Activated CD4-positive, alpha-beta T cell treated with anti-CD3 and anti-CD28 coated beads, Interleukin-2, amount 10 ng/mL, durations not matched to agents 24 days and 14 days (primary cell): ENCODE results near the gene PPIL6. TPM values are rescaled to one million over a fixed set of nuclear protein-coding genes. Genes with fewer than 3 reads are reported as not detected.
"Not testable (repeated sequence)": the region's sequence is repeated elsewhere in the genome, so short reads cannot be mapped to it uniquely, and the experiment has no call there.

ENCODE experiments used
- DNase-seq: peaks from one replicate; pipeline ENCODE4 v3.0.0; 2022
- H3K27ac Mint-ChIP-seq: one replicate; pipeline ENCODE4 v1.8.0; 2022; ENCODE audit warnings: mild to moderate bottlenecking, mixed read lengths
- H3K27me3 Mint-ChIP-seq: one replicate; pipeline ENCODE4 v1.8.0; 2022; ENCODE audit warnings: mixed read lengths
- H3K36me3 Mint-ChIP-seq: one replicate; pipeline ENCODE4 v1.8.0; 2022; ENCODE audit warnings: low read depth, mild to moderate bottlenecking, mixed read lengths
- H3K4me1 Mint-ChIP-seq: one replicate; pipeline ENCODE4 v1.8.0; 2021; ENCODE audit warnings: mixed read lengths
- H3K4me3 Mint-ChIP-seq: one replicate; pipeline ENCODE4 v1.8.0; 2022; ENCODE audit warnings: mild to moderate bottlenecking, moderate library complexity, mixed read lengths
- H3K9me3 Mint-ChIP-seq: one replicate; pipeline ENCODE4 v1.8.0; 2021; ENCODE audit warnings: mixed read lengths
- intact Hi-C: fragments of 100-400 bp; cut with micrococcal nuclease; formaldehyde crosslinking; loops from one replicate; pipeline ENCODE4 v1.15.1; 2023
- total RNA-seq: library from RNA; stranded (reverse); gene quantifications from 2 replicates; pipeline ENCODE4 v1.2.3, GENCODE V29; 2022

The PPIL6 gene
- total RNA-seq, 1 donor from 2014 or later, result not detected

- Mint-ChIP-seq H3K4me1 (peaks cover 72% of the 10 kb centered on the region), H3K4me3 (no peak overlapping the region), H3K9me3 (no peaks in the 10 kb centered on the region), H3K27ac (peak overlapping the region; percentile 76), H3K27me3 (no peaks in the 10 kb centered on the region), H3K36me3 (peaks cover 84% of the 10 kb centered on the region)
- intact Hi-C loops, result loop anchor here (5.0 kb wide), 1 partner anchor 42 kb away; no protein-coding TSS in a partner anchor
- DNase-seq, result no peak
These were observed 35.2 kb upstream of the PPIL6 start for GRCh38 chr6:109475625-109476024.

GRCh38 chr6:109474995-109475394 is 34.6 kb upstream of the PPIL6 start:
- intact Hi-C loops, result loop anchor here (5.0 kb wide), 1 partner anchor 42 kb away; no protein-coding TSS in a partner anchor
- H3K36me3 Mint-ChIP-seq, result peaks cover 85% of the 10 kb centered on the region
- H3K27me3 Mint-ChIP-seq, result no peaks in the 10 kb centered on the region
- peak overlapping the region; percentile 76 for H3K27ac Mint-ChIP-seq
- DNase-seq, result no peak
- H3K4me1 Mint-ChIP-seq, result peaks cover 70% of the 10 kb centered on the region
- peak overlapping the region; percentile 26 for H3K4me3 Mint-ChIP-seq
- no peaks in the 10 kb centered on the region for H3K9me3 Mint-ChIP-seq

GRCh38 chr6:109473120-109473519 is 32.7 kb upstream of the PPIL6 start:
- peaks cover 85% of the 10 kb centered on the region for H3K36me3 Mint-ChIP-seq
- H3K9me3 Mint-ChIP-seq, result no peaks in the 10 kb centered on the region
- intact Hi-C loops, result no loop called here
- H3K27ac Mint-ChIP-seq, result peak overlapping the region; percentile 21
- H3K4me3 Mint-ChIP-seq, result peak overlapping the region; percentile 45
- H3K27me3 Mint-ChIP-seq, result no peaks in the 10 kb centered on the region
- H3K4me1 Mint-ChIP-seq, result peaks cover 65% of the 10 kb centered on the region
- DNase-seq, result no peak

GRCh38 chr6:109472132-109472995 is 31.9 kb upstream of the PPIL6 start:
- Mint-ChIP-seq H3K9me3 (no peaks in the 10 kb centered on the region), H3K36me3 (peaks cover 87% of the 10 kb centered on the region), H3K27me3 (no peaks in the 10 kb centered on the region), H3K4me3 (peak overlapping the region; percentile 11), H3K27ac (peak overlapping the region; percentile 17), H3K4me1 (peaks cover 63% of the 10 kb centered on the region)
- no peak for DNase-seq
- intact Hi-C loops, result no loop called here

GRCh38 chr6:109471105-109471810 is 30.8 kb upstream of the PPIL6 start:
- H3K27ac Mint-ChIP-seq, result peak overlapping the region; percentile 17

GRCh38 chr6:109469591-109470189 is 29.3 kb upstream of the PPIL6 start:
- Mint-ChIP-seq H3K36me3 (peaks cover 86% of the 10 kb centered on the region), H3K4me3 (no peak overlapping the region), H3K27ac (no peak overlapping the region), H3K9me3 (no peaks in the 10 kb centered on the region), H3K4me1 (peaks cover 51% of the 10 kb centered on the region), H3K27me3 (no peaks in the 10 kb centered on the region)
- DNase-seq, result no peak
- intact Hi-C loops, result no loop called here

More at GRCh38 chr6:109471105-109471810, 30.8 kb upstream of the PPIL6 start:
- H3K9me3 Mint-ChIP-seq, result no peaks in the 10 kb centered on the region
- H3K27me3 Mint-ChIP-seq, result no peaks in the 10 kb centered on the region
- H3K4me1 Mint-ChIP-seq, result peaks cover 57% of the 10 kb centered on the region
- DNase-seq, result no peak
- H3K36me3 Mint-ChIP-seq, result peaks cover 85% of the 10 kb centered on the region
- intact Hi-C loops, result no loop called here
- no peak overlapping the region for H3K4me3 Mint-ChIP-seq

- Mint-ChIP-seq H3K4me1 (peaks cover 44% of the 10 kb centered on the region), H3K4me3 (no peak overlapping the region), H3K27me3 (no peaks in the 10 kb centered on the region), H3K36me3 (peaks cover 81% of the 10 kb centered on the region), H3K9me3 (no peaks in the 10 kb centered on the region), H3K27ac (no peak overlapping the region)
- DNase-seq, result no peak
- intact Hi-C loops, result no loop called here
These were observed 27.3 kb upstream of the PPIL6 start for GRCh38 chr6:109467696-109468095.

GRCh38 chr6:109466212-109466923 is 25.9 kb upstream of the PPIL6 start:
- Mint-ChIP-seq H3K27ac (no peak overlapping the region), H3K4me3 (no peak overlapping the region), H3K4me1 (peaks cover 41% of the 10 kb centered on the region), H3K9me3 (peaks cover 5% of the 10 kb centered on the region), H3K36me3 (peaks cover 80% of the 10 kb centered on the region), H3K27me3 (no peaks in the 10 kb centered on the region)
- intact Hi-C loops, result no loop called here
- DNase-seq, result no peak

- peaks cover 38% of the 10 kb centered on the region for H3K4me1 Mint-ChIP-seq
- H3K36me3 Mint-ChIP-seq, result peaks cover 80% of the 10 kb centered on the region
- no peaks in the 10 kb centered on the region for H3K27me3 Mint-ChIP-seq
- intact Hi-C loops, result no loop called here
- no peak for DNase-seq
- H3K4me3 Mint-ChIP-seq, result no peak overlapping the region
- H3K27ac Mint-ChIP-seq, result no peak overlapping the region
- peaks cover 5% of the 10 kb centered on the region for H3K9me3 Mint-ChIP-seq
These were observed 25.3 kb upstream of the PPIL6 start for GRCh38 chr6:109465772-109466171.

GRCh38 chr6:109461733-109462526 is 21.5 kb upstream of the PPIL6 start:
- H3K27ac Mint-ChIP-seq, result peak overlapping the region; percentile 51
- no peak for DNase-seq
- peaks cover 53% of the 10 kb centered on the region for H3K36me3 Mint-ChIP-seq
- intact Hi-C loops, result no loop called here
- peaks cover 50% of the 10 kb centered on the region for H3K4me1 Mint-ChIP-seq
- peaks cover 5% of the 10 kb centered on the region for H3K9me3 Mint-ChIP-seq
- H3K27me3 Mint-ChIP-seq, result no peaks in the 10 kb centered on the region
- H3K4me3 Mint-ChIP-seq, result no peak overlapping the region

GRCh38 chr6:109461205-109461604 is 20.8 kb upstream of the PPIL6 start:
- DNase-seq, H3K4me3 Mint-ChIP-seq, H3K27me3 Mint-ChIP-seq, H3K9me3 Mint-ChIP-seq, intact Hi-C loops: not testable (repeated sequence)
- peaks cover 51% of the 10 kb centered on the region for H3K36me3 Mint-ChIP-seq
- peaks cover 58% of the 10 kb centered on the region for H3K4me1 Mint-ChIP-seq
- H3K27ac Mint-ChIP-seq, result peak overlapping the region; percentile 13

GRCh38 chr6:109460161-109460829 is 19.9 kb upstream of the PPIL6 start:
- H3K4me3 Mint-ChIP-seq, result no peak overlapping the region
- H3K27ac Mint-ChIP-seq, result no peak overlapping the region
- intact Hi-C loops, result no loop called here
- H3K27me3 Mint-ChIP-seq, result no peaks in the 10 kb centered on the region
- DNase-seq, result no peak
- peaks cover 43% of the 10 kb centered on the region for H3K36me3 Mint-ChIP-seq
- H3K4me1 Mint-ChIP-seq, result peaks cover 54% of the 10 kb centered on the region
- peaks cover 5% of the 10 kb centered on the region for H3K9me3 Mint-ChIP-seq
